Esophagus muscularis mucosa (tissue), 4 donors: Measurements from ENCODE around the gene SPATA3. TPM values are rescaled to one million over a fixed set of nuclear protein-coding genes. Genes with fewer than 3 reads are reported as not detected.

Source experiments
- DNase-seq: peaks from one replicate; pipeline ENCODE4 v3.0.0-alpha.2; 2017; ENCODE audit errors: extremely low spot score
- H3K27ac ChIP-seq, 4 donors: fragments of 200-600 bp; sonication (generic); replicated peaks in 1 of 4; 1 replicate in 3 of 4; 2 replicates in 1 of 4; pipeline ENCODE4 v1.5.1; 2016 to 2019; ENCODE audit warnings: mild to moderate bottlenecking in 1 of 4
- H3K27me3 ChIP-seq, 4 donors: fragments of 200-600 bp; sonication (generic); one replicate each; pipeline versions ENCODE4 v1.5.1 to v1.6.0; 2016 to 2019
- H3K36me3 ChIP-seq, 4 donors: fragments of 200-600 bp; sonication (generic); one replicate each; pipeline ENCODE4 v1.5.1; 2016 to 2019
- H3K4me1 ChIP-seq, 4 donors: fragments of 200-600 bp; sonication (generic); one replicate each; pipeline ENCODE4 v1.5.1; 2016 to 2019
- H3K4me3 ChIP-seq, 4 donors: fragments of 200-600 bp; sonication (generic); 1 replicate in 2 of 4; 2 replicates in 2 of 4; pipeline ENCODE4 v1.5.1; 2016 to 2019; ENCODE audit warnings: mild to moderate bottlenecking in 4 of 4, moderate library complexity in 1 of 4
- H3K9me3 ChIP-seq, 4 donors: fragments of 200-600 bp; sonication (generic); 1 replicate in 3 of 4; 2 replicates in 1 of 4; pipeline ENCODE4 v1.5.1; 2016 to 2019
- EP300 ChIP-seq: sonication (generic); formaldehyde crosslinking; IDR thresholded peaks from one replicate; pipeline ENCODE4 v1.6.1; 2017; ENCODE audit warnings: antibody characterized with exemption
- POLR2A ChIP-seq: fragments of 450-650 bp; IDR thresholded peaks from one replicate; pipeline ENCODE4 v1.6.1; 2017; ENCODE audit warnings: antibody characterized with exemption, moderate library complexity, mild to moderate bottlenecking, low read depth
- POLR2AphosphoS5 ChIP-seq, 2 donors: sonication (generic); formaldehyde crosslinking; IDR thresholded peaks; one replicate each; pipeline ENCODE4 v1.6.1; 2017; ENCODE audit warnings: antibody characterized with exemption in 2 of 2
- WGBS: methylation state at CpG from one replicate; pipeline ENCODE4 v1.1.5; 2018; 5-methylcytosine and 5-hydroxymethylcytosine counted together
- intact Hi-C: fragments of 100-400 bp; cut with DNase I; formaldehyde crosslinking; loops from one replicate; pipeline ENCODE4 v1.15.1; 2023
- total RNA-seq, 4 donors: library from RNA; depleted of rRNA; stranded (reverse); fragments of >200 nt; gene quantifications; one replicate each; pipeline versions ENCODE4 v1.1.0 to v1.2.1, GENCODE V29; 2016
- TF ChIP-seq, protein P1 (sequence below), 3 experiments: fragments of 200-600 bp in 2 of 3; fragments of 450-650 bp in 1 of 3; sonication (generic) in 2 of 3; IDR thresholded peaks; one replicate each; pipeline ENCODE4 v1.5.1; 2017 to 2019; ENCODE audit warnings: antibody characterized with exemption in 3 of 3, mild to moderate bottlenecking in 2 of 3, moderate library complexity in 1 of 3

The SPATA3 gene
- total RNA-seq, 4 donors from 2014 or later, result not detected

DNA sequence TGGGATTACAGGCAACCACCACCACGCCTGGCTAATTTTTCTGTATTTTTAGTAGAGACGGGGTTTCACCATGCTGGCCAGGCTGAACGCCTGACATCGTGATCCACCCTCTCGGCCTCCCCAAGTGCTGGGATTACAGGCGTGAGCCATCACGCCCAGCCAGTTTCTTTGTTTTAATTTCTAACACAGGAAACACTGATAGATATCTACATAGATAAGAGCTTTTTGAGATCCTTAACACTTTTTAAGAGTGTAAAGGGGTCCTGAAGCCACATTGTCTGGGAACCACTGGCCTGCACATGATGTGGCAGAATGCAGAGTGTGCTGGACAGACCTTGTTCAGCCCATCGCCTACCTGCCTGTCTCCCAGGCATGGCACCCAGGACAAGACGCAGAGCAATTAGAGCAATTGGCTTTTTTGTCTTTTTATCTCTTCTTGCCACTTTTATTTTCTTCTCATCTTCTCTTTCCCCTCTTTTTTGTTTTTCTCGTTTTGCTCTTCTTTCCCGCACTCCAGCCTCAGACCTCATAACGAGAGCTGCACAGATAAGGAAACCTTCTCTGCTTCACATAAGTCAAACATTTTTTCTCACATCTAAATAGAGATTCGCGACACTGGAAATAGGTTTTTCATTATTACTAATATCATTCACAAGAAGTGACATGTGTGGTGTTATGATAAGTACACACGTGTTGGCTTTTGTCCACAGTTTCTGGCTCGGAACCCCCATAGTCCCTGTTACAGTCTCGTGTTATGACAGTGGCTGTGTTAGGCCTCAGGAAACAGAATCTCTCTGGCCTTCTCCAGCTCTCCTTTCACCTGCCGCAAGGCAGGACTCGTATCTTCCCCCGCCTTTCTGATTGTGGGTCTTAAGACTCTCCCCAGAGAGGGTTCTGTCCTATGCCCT, 45.7 kb upstream of the SPATA3 start:
- H3K9me3 ChIP-seq, result peaks cover 0 to 6% (median 0%) of the 10 kb centered on the region in 4 donors
- DNase-seq, result no peak
- intact Hi-C loops, result no loop called here

DNA sequence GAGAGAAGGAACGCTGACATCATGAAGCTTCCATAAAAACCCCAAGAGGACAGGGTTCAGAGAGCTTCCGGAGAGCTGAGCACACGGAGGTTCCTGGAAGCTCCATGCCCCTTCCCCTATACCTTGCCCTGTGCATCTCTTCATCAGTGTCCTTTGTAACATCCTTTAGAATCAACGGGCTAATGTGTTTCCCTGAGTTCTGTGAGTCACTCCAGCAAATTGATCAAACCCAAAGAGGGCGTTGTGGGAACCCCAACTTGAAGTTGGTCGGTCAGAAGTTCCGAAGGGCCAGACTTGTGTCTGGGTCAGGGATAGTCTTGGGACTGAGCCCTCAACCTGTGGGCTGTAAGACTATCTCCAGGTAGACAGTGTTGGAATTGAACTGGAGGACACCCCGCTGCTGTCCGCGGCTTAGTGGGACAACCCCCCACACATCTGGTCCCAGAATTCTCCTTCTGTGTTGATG, 45.0 kb upstream of the SPATA3 start:
- Histone ChIP-seq H3K27ac (no peak overlapping the region), H3K27me3 (no peaks in the 10 kb centered on the region), H3K9me3 (peaks cover 0 to 6% (median 0%) of the 10 kb centered on the region in 4 donors), H3K4me3 (no peak overlapping the region), H3K4me1 (no peaks in the 10 kb centered on the region), H3K36me3 (no peaks in the 10 kb centered on the region)
- intact Hi-C loops, result no loop called here
- TF ChIP-seq POLR2AphosphoS5 (IDR thresholded peaks at IDR 0.05) (no peak), POLR2A (no peak), EP300 (no peak)
- TF ChIP-seq, protein P1, sequence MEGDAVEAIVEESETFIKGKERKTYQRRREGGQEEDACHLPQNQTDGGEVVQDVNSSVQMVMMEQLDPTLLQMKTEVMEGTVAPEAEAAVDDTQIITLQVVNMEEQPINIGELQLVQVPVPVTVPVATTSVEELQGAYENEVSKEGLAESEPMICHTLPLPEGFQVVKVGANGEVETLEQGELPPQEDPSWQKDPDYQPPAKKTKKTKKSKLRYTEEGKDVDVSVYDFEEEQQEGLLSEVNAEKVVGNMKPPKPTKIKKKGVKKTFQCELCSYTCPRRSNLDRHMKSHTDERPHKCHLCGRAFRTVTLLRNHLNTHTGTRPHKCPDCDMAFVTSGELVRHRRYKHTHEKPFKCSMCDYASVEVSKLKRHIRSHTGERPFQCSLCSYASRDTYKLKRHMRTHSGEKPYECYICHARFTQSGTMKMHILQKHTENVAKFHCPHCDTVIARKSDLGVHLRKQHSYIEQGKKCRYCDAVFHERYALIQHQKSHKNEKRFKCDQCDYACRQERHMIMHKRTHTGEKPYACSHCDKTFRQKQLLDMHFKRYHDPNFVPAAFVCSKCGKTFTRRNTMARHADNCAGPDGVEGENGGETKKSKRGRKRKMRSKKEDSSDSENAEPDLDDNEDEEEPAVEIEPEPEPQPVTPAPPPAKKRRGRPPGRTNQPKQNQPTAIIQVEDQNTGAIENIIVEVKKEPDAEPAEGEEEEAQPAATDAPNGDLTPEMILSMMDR (IDR thresholded peaks at IDR 0.05), result no peak
- no peak for DNase-seq
- 91% methylated on average over 10 of the region's 10 CpGs for WGBS

More for the DNA sequence above, 45.7 kb upstream of the SPATA3 start:
- WGBS, result 96% methylated on average over 20 of the region's 20 CpGs
- H3K4me1 ChIP-seq, result no peaks in the 10 kb centered on the region
- no peaks in the 10 kb centered on the region for H3K27me3 ChIP-seq
- H3K36me3 ChIP-seq, result no peaks in the 10 kb centered on the region
- TF ChIP-seq POLR2A (no peak), POLR2AphosphoS5 (IDR thresholded peaks at IDR 0.05) (no peak), EP300 (no peak)
- TF ChIP-seq, protein P1 (IDR thresholded peaks at IDR 0.05), result no peak
- H3K27ac ChIP-seq, result no peak overlapping the region
- H3K4me3 ChIP-seq, result no peak overlapping the region

DNA sequence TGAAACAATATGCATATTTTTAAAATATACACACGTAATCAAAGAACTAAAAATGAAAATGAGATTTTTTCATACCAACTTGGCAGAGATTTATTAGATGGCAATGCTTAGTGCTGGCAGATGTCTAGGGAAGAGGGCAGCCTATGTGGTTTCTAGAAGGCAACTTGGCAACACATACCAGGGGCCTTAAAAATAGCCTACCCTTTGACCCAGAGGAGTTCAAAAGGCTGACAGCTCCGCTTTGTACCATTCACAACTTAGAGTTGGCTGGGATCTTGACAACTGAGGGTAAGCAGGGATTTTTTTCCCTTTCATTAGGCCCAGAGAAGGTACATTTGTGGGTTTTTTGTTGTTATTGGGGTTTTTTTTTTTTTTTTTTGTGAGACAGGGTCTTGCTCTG, 44.5 kb upstream of the SPATA3 start:
- 65% methylated on average over 2 of the region's 2 CpGs for WGBS
- DNase-seq, result no peak
- peaks cover 0 to 6% (median 0%) of the 10 kb centered on the region in 4 donors for H3K9me3 ChIP-seq
- H3K4me1 ChIP-seq, result no peaks in the 10 kb centered on the region
- no peak overlapping the region for H3K27ac ChIP-seq
- TF ChIP-seq POLR2A (no peak), EP300 (no peak), POLR2AphosphoS5 (IDR thresholded peaks at IDR 0.05) (no peak)
- TF ChIP-seq, protein P1 (IDR thresholded peaks at IDR 0.05), result no peak
- no peak overlapping the region for H3K4me3 ChIP-seq
- H3K36me3 ChIP-seq, result no peaks in the 10 kb centered on the region
- peaks cover 0 to 3% (median 0%) of the 10 kb centered on the region in 4 donors for H3K27me3 ChIP-seq
- intact Hi-C loops, result no loop called here

DNA sequence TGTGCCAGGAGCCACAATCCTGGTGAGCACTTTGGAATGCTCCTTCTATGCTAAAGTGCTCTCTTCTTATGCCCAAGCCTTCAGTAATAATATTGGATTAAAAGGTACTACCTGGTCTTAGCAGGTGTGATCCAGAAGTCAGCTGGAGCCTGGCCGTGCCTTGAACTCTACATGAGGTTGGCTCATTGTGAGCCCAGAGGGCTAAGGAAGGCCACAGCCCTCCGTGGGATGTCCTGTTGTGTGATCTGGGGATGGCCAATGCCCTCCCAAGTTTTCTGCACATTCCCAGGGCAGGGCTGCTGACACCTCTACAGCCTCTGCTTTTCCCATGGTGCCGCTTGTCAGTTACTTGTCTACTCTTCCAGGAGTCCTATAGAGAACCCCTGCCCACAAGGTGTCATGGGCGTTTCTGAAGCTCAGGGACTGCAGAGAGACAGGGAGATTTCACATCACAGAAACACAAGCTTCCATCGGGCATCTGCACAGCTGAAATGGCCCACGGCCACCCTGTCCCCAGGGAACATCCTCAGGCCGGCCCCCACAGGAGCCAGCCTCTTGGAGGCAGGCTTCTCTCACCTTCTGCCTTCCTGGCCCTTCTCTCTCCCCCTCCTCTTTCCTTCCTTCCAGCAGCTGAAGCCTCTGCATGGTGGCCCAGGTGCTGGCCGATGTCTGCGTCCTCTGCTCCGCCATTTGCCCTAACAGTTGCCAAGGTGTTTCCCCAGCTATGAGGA, 43.5 kb upstream of the SPATA3 start:
- intact Hi-C loops, result no loop called here
- WGBS, result 91% methylated on average over 9 of the region's 10 CpGs
- TF ChIP-seq POLR2A (no peak), EP300 (no peak), POLR2AphosphoS5 (IDR thresholded peaks at IDR 0.05) (no peak)
- TF ChIP-seq, protein P1 (IDR thresholded peaks at IDR 0.05), result no peak
- no peak for DNase-seq
- Histone ChIP-seq H3K27me3 (peaks cover 0 to 13% (median under 1%) of the 10 kb centered on the region in 4 donors), H3K36me3 (no peaks in the 10 kb centered on the region), H3K9me3 (peaks cover 0 to 6% (median 0%) of the 10 kb centered on the region in 4 donors), H3K27ac (no peak overlapping the region), H3K4me3 (no peak overlapping the region), H3K4me1 (peaks cover 0 to 7% (median 5%) of the 10 kb centered on the region in 4 donors)
